K562 (cell line): Measurements from ENCODE around the gene TOGARAM2. TPM values are rescaled to one million over a fixed set of nuclear protein-coding genes. Genes with fewer than 3 reads are reported as not detected.

Source experiments
- ASH1L ChIP-seq: fragments of 450-650 bp; IDR thresholded peaks from 2 replicates; pipeline ENCODE4 v1.6.1; 2018; ENCODE audit warnings: borderline replicate concordance, mild to moderate bottlenecking, low read depth; ENCODE audit not compliant: partially characterized antibody
- BACH1 ChIP-seq: fragments of 200-800 bp; sonication (Bioruptor generic); IDR thresholded peaks from 2 replicates; pipeline ENCODE4 v1.6.1; 2016; ENCODE audit warnings: missing genetic modification characterization, missing compliant biosample characterization
- CEBPG ChIP-seq, 3 experiments: fragments of 200-800 bp in 1 of 3; sonication (Bioruptor generic) in 1 of 3; sonication (generic) in 1 of 3; formaldehyde crosslinking in 1 of 3; IDR thresholded peaks in 2 of 3; conservative IDR thresholded peaks in 1 of 3; 2 replicates each; pipeline versions ENCODE4 v1.6.1 to v1.8.0; 2016 to 2022; ENCODE audit warnings: missing compliant biosample characterization in 2 of 3, missing genetic modification characterization in 2 of 3, mild to moderate bottlenecking in 1 of 3, missing genetic modification reagents in 1 of 3
- EGR1 ChIP-seq: fragments of 450-650 bp; conservative IDR thresholded peaks from 2 replicates; pipeline ENCODE4 v1.6.1; 2017; ENCODE audit warnings: mild to moderate bottlenecking
- FOXA3 ChIP-seq, 2 experiments: fragments of 450-650 bp in 1 of 2; sonication (generic) in 1 of 2; formaldehyde crosslinking; IDR thresholded peaks in 1 of 2; conservative IDR thresholded peaks in 1 of 2; 2 replicates each; pipeline versions ENCODE4 v1.4.0 to v1.8.0; 2020 to 2022; ENCODE audit warnings: mild to moderate bottlenecking in 2 of 2, missing genetic modification reagents in 1 of 2
- FOXK2 ChIP-seq, 2 experiments: fragments of 450-650 bp; IDR thresholded peaks in 1 of 2; conservative IDR thresholded peaks in 1 of 2; 2 replicates each; pipeline ENCODE4 v1.6.1; 2016; ENCODE audit warnings: low read depth in 2 of 2, mild to moderate bottlenecking in 1 of 2
- HSF4 ChIP-seq: fragments of 250-450 bp; sonication (Bioruptor Pico); IDR thresholded peaks from 2 replicates; pipeline ENCODE4 v2.1.2; 2022; ENCODE audit warnings: mild to moderate bottlenecking, moderate library complexity, borderline replicate concordance
- ILK ChIP-seq: fragments of 450-650 bp; IDR thresholded peaks from 2 replicates; pipeline ENCODE4 v1.6.1; 2016; ENCODE audit warnings: missing genetic modification characterization, low read depth, mild to moderate bottlenecking, missing compliant biosample characterization, moderate library complexity, borderline replicate concordance
- IRF9 ChIP-seq: fragments of 450-650 bp; IDR thresholded peaks from 2 replicates; pipeline ENCODE4 v1.6.1; 2016; ENCODE audit warnings: missing biosample characterization, missing genetic modification characterization
- NR2C2 ChIP-seq, 2 experiments: fragments of 200-800 bp in 1 of 2; sonication (Bioruptor generic) in 1 of 2; sonication (generic) in 1 of 2; formaldehyde crosslinking in 1 of 2; IDR thresholded peaks; 2 replicates each; pipeline versions ENCODE4 v1.6.1 to v1.8.0; 2016 to 2022; ENCODE audit warnings: mild to moderate bottlenecking in 1 of 2, missing compliant biosample characterization in 1 of 2, missing genetic modification characterization in 1 of 2, missing genetic modification reagents in 1 of 2
- NR4A1 ChIP-seq, 2 experiments: fragments of 250-450 bp in 1 of 2; fragments of 450-650 bp in 1 of 2; sonication (Bioruptor Pico) in 1 of 2; IDR thresholded peaks; 2 replicates each; pipeline versions ENCODE4 v1.4.0 to v1.6.1; 2016 to 2020; ENCODE audit warnings: mild to moderate bottlenecking in 2 of 2, missing compliant biosample characterization in 1 of 2, missing genetic modification characterization in 1 of 2, moderate library complexity in 1 of 2
- PHB2 ChIP-seq: fragments of 450-650 bp; IDR thresholded peaks from 2 replicates; pipeline ENCODE4 v1.6.1; 2017; ENCODE audit warnings: low read depth
- ZNF124 ChIP-seq: sonication (generic); formaldehyde crosslinking; IDR thresholded peaks from 2 replicates; pipeline ENCODE4 v1.8.1; 2022; ENCODE audit warnings: missing genetic modification reagents
- ZNF175 ChIP-seq: fragments of 200-800 bp; sonication (Bioruptor generic); IDR thresholded peaks from 2 replicates; pipeline ENCODE4 v1.6.1; 2016; ENCODE audit warnings: low read depth, mild to moderate bottlenecking, missing genetic modification characterization, missing compliant biosample characterization
- ZNF384 ChIP-seq: IDR thresholded peaks from 2 replicates; pipeline ENCODE4 v1.6.1; 2012; ENCODE audit warnings: low read depth, low read length, improper control_type of control experiment
- ZNF431 ChIP-seq: sonication (generic); formaldehyde crosslinking; IDR thresholded peaks from 2 replicates; pipeline ENCODE4 v1.8.0; 2022; ENCODE audit warnings: mild to moderate bottlenecking, missing genetic modification reagents
- polyA plus RNA-seq, 8 experiments: library from polyadenylated mRNA; depleted of rRNA in 4 of 8; stranded (reverse) in 5 of 8; unstranded in 3 of 8; fragments of >200 nt; fragmentation: Nextera tagmentation in 2 of 8; fragmentation: Illumina TruSeq in 1 of 8; extraction: Ambion mirVana in 2 of 8; extraction: Trizol in 1 of 8; gene quantifications; 2 replicates each; pipeline versions ENCODE4 v1.2.1 to v1.2.3, GENCODE V29; 2011 to 2014; ENCODE audit warnings: inconsistent platforms in 1 of 8, missing spikeins in 1 of 8
- total RNA-seq, 7 experiments: library from RNA; depleted of rRNA in 6 of 7; stranded (reverse); fragments of >200 nt in 6 of 7; fragmentation: Illumina TruSeq in 2 of 7; extraction: Trizol in 2 of 7; gene quantifications; 2 replicates each; pipeline versions ENCODE4 v1.2.1 to v1.2.3, GENCODE V29; 2011 to 2021; ENCODE audit warnings: low replicate concordance in 1 of 7
- TF ChIP-seq, protein P1 (sequence below), 2 experiments: fragments of 450-650 bp; formaldehyde crosslinking in 1 of 2; IDR thresholded peaks; 2 replicates each; pipeline versions ENCODE4 v1.4.0 to v1.6.1; 2014 to 2020; ENCODE audit warnings: mild to moderate bottlenecking in 2 of 2, borderline replicate concordance in 1 of 2, low read depth in 1 of 2

TOGARAM2 gene
- total and polyA plus RNA-seq, 9 of the 15 experiments (the other 6 are each of a cell fraction or from before 2014, with no cell fraction given) = not detected

GRCh38 chr2:29042561-29043075 lies 61.5 kb downstream of the TOGARAM2 start (continued):
- no peak for TF ChIP-seq PHB2
- peak; percentile 81 for TF ChIP-seq BACH1 (tag)
- TF ChIP-seq ASH1L = no peak
- peak; percentile 54 to 84 for TF ChIP-seq FOXA3 (CRISPR knock-in tag; conservative IDR thresholded peaks at IDR 0.05 in 1 of 2, IDR thresholded peaks at IDR 0.05 in 1 of 2)
- TF ChIP-seq ILK (tag) = no peak
- peak; percentile 57; the same call in 1 of the 2 replicates for TF ChIP-seq ZNF175 (CRISPR knock-in tag)
- TF ChIP-seq ZNF431 (CRISPR knock-in tag) = no peak
- no peak for TF ChIP-seq CEBPG (CRISPR knock-in tag; IDR thresholded peaks at IDR 0.05)
- no peak for TF ChIP-seq CEBPG (tag; conservative IDR thresholded peaks at IDR 0.05 in 1 of 2, IDR thresholded peaks at IDR 0.05 in 1 of 2)
- TF ChIP-seq FOXK2 (conservative IDR thresholded peaks at IDR 0.05 in 1 of 2, IDR thresholded peaks at IDR 0.05 in 1 of 2; ENCODE audit: low read depth in 2 of 2) = 0 out of 4 replicates have a peak, but pooled peaks have one; percentile 27 to 33
- no peak for TF ChIP-seq NR2C2 (CRISPR knock-in tag; IDR thresholded peaks at IDR 0.05)
- no peak for TF ChIP-seq NR2C2 (tag; IDR thresholded peaks at IDR 0.05)
- no peak for TF ChIP-seq NR4A1 (CRISPR knock-in tag; IDR thresholded peaks at IDR 0.05)
- peak; percentile 96 for TF ChIP-seq NR4A1 (tag; IDR thresholded peaks at IDR 0.05)
- TF ChIP-seq EGR1 = no peak
- peak; percentile 83 for TF ChIP-seq IRF9 (tag)
- no peak for TF ChIP-seq HSF4 (CRISPR knock-in tag)
- TF ChIP-seq, protein P1, sequence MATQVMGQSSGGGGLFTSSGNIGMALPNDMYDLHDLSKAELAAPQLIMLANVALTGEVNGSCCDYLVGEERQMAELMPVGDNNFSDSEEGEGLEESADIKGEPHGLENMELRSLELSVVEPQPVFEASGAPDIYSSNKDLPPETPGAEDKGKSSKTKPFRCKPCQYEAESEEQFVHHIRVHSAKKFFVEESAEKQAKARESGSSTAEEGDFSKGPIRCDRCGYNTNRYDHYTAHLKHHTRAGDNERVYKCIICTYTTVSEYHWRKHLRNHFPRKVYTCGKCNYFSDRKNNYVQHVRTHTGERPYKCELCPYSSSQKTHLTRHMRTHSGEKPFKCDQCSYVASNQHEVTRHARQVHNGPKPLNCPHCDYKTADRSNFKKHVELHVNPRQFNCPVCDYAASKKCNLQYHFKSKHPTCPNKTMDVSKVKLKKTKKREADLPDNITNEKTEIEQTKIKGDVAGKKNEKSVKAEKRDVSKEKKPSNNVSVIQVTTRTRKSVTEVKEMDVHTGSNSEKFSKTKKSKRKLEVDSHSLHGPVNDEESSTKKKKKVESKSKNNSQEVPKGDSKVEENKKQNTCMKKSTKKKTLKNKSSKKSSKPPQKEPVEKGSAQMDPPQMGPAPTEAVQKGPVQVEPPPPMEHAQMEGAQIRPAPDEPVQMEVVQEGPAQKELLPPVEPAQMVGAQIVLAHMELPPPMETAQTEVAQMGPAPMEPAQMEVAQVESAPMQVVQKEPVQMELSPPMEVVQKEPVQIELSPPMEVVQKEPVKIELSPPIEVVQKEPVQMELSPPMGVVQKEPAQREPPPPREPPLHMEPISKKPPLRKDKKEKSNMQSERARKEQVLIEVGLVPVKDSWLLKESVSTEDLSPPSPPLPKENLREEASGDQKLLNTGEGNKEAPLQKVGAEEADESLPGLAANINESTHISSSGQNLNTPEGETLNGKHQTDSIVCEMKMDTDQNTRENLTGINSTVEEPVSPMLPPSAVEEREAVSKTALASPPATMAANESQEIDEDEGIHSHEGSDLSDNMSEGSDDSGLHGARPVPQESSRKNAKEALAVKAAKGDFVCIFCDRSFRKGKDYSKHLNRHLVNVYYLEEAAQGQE (IDR thresholded peaks at IDR 0.05; ENCODE audit: borderline replicate concordance) = no peak
- TF ChIP-seq, protein P1 (CRISPR knock-in tag; IDR thresholded peaks at IDR 0.05; ENCODE audit: low read depth) = no peak
- no peak for TF ChIP-seq ZNF124 (CRISPR knock-in tag)
- TF ChIP-seq ZNF384 = no peak
